K562 (cell line): Measurements from ENCODE around the gene POU3F1. TPM values are rescaled to one million over a fixed set of nuclear protein-coding genes. Genes with fewer than 3 reads are reported as not detected.

ENCODE experiments used
- ATAC-seq: fragments of 200-7000 bp; cut with Tn5 transposase; 3 replicates; pipeline ENCODE4 v1.9.1; 2020; ENCODE audit warnings: moderate library complexity
- BruUV-seq: library from RNA; stranded (reverse); fragments of 400-500 nt; replicated peaks from 2 replicates; lab custom pipeline; 2021; lab: Mats Ljungman, UMichigan
- CTCF ChIA-PET: fragments of 300-600 bp; formaldehyde crosslinking; extraction: SDS; loops from one replicate; lab custom pipeline; 2021; ENCODE audit warnings: low intra/inter-chr PET ratio; lab: Yijun Ruan, JAX
- POLR2A ChIA-PET: fragments of 300-600, 350-650 bp; sonication (Branson Sonifier 250); formaldehyde crosslinking; extraction: SDS; loops from one replicate; lab custom pipeline; 2021; ENCODE audit warnings: antibody characterized with exemption, inconsistent platforms; lab: Yijun Ruan, JAX
- DNase-seq, 4 experiments: peaks; one replicate each; pipeline versions ENCODE4 v3.0.0 to v3.0.0-alpha.2; 2011 to 2018; ENCODE audit warnings: low spot score in 3 of 4, mixed read lengths in 3 of 4; ENCODE audit errors: extremely low read depth in 1 of 4
- FAIRE-seq: peaks from 2 replicates; lab custom pipeline; 2011; peaks lifted over from hg19 to GRCh38; lab: Jason Lieb, UNC
- H2AFZ ChIP-seq: 2 replicates; pipeline ENCODE4 v1.6.0; 2011; ENCODE audit warnings: low read depth, low read length, control low read depth, inconsistent platforms
- H3K27ac ChIP-seq: fragments of 200-600 bp; 3 replicates; pipeline ENCODE4 v1.8.0; 2011; ENCODE audit warnings: low read depth, mild to moderate bottlenecking, control low read depth, inconsistent platforms, low read length, moderate library complexity, mixed read lengths; ENCODE audit errors: extremely low read depth
- H3K27me3 ChIP-seq, 2 experiments: fragments of 300-600 bp in 1 of 2; 2 replicates in 1 of 2; 3 replicates in 1 of 2; pipeline versions ENCODE4 v1.6.0 to v1.8.0; 2011; ENCODE audit warnings: inconsistent platforms in 2 of 2, low read length in 2 of 2, mild to moderate bottlenecking in 1 of 2, mixed read lengths in 1 of 2, moderate library complexity in 1 of 2; ENCODE audit not compliant: control insufficient read depth in 2 of 2, insufficient read depth in 2 of 2
- H3K36me3 ChIP-seq: fragments of 300-600 bp; 3 replicates; pipeline ENCODE4 v1.8.0; 2011; ENCODE audit warnings: mild to moderate bottlenecking, low read length, inconsistent platforms; ENCODE audit not compliant: control insufficient read depth, insufficient read depth
- H3K4me1 ChIP-seq, 2 experiments: fragments of 200-600 bp in 1 of 2; replicated peaks in 1 of 2; 2 replicates in 1 of 2; 3 replicates in 1 of 2; pipeline versions ENCODE4 v1.5.1 to v1.8.0; 2011; ENCODE audit warnings: inconsistent platforms in 2 of 2, low read length in 2 of 2, mild to moderate bottlenecking in 1 of 2, mixed read lengths in 1 of 2, moderate library complexity in 1 of 2; ENCODE audit not compliant: control insufficient read depth in 2 of 2, insufficient read depth in 2 of 2
- H3K4me2 ChIP-seq: 2 replicates; pipeline ENCODE4 v1.6.1; 2011; ENCODE audit warnings: low read length, control low read depth, inconsistent platforms, mixed read lengths; ENCODE audit not compliant: insufficient read depth
- H3K4me3 ChIP-seq: fragments of 200-600 bp; sonication (generic), shearing (Covaris generic); 2 replicates; pipeline ENCODE4 v1.5.1; 2016; ENCODE audit warnings: control low read depth, inconsistent platforms
- H3K79me2 ChIP-seq: fragments of 200-600 bp; 3 replicates; pipeline ENCODE4 v1.8.0; 2011; ENCODE audit warnings: low read length, inconsistent platforms; ENCODE audit not compliant: control insufficient read depth, insufficient read depth
- H3K9ac ChIP-seq, 2 experiments: 2 replicates each; pipeline versions ENCODE4 v1.6.0 to v1.6.1; 2011; ENCODE audit warnings: low read depth in 2 of 2, low read length in 2 of 2, control low read depth in 1 of 2, inconsistent platforms in 1 of 2, mild to moderate bottlenecking in 1 of 2, mixed read lengths in 1 of 2; ENCODE audit not compliant: insufficient read depth in 1 of 2
- H3K9me1 ChIP-seq: one replicate; pipeline ENCODE4 v1.6.0; 2011; ENCODE audit warnings: inconsistent platforms, mild to moderate bottlenecking, low read length, moderate library complexity; ENCODE audit not compliant: control insufficient read depth, insufficient read depth
- H3K9me3 ChIP-seq: replicated peaks from 2 replicates; pipeline ENCODE4 v1.5.1; 2011; ENCODE audit warnings: low read depth, low read length, inconsistent platforms; ENCODE audit not compliant: control insufficient read depth, insufficient read depth
- H4K20me1 ChIP-seq: replicated peaks from 2 replicates; pipeline ENCODE4 v1.6.1; 2011; ENCODE audit warnings: low read length, inconsistent platforms, mixed read lengths; ENCODE audit not compliant: control insufficient read depth, insufficient read depth
- CBFB ChIP-seq: sonication (generic); formaldehyde crosslinking; IDR thresholded peaks from 2 replicates; pipeline ENCODE4 v1.4.0; 2020; ENCODE audit warnings: mild to moderate bottlenecking, missing genetic modification reagents
- DPF2 ChIP-seq: fragments of 450-650 bp; IDR thresholded peaks from 2 replicates; pipeline ENCODE4 v1.6.1; 2016
- EP300 ChIP-seq: IDR thresholded peaks from 2 replicates; pipeline ENCODE4 v1.6.1; 2012; ENCODE audit warnings: low read length, improper control_type of control experiment
- ESRRB ChIP-seq: fragments of 250-450 bp; sonication (Bioruptor Pico); IDR thresholded peaks from 2 replicates; pipeline ENCODE4 v1.5.0; 2020; ENCODE audit warnings: mild to moderate bottlenecking, moderate library complexity, borderline replicate concordance
- GTF2A2 ChIP-seq: IDR thresholded peaks from 2 replicates; pipeline ENCODE4 v1.6.1; 2016; ENCODE audit warnings: mild to moderate bottlenecking, missing genetic modification characterization, missing compliant biosample characterization
- HNRNPLL ChIP-seq: fragments of 200-400 bp; formaldehyde crosslinking; IDR thresholded peaks from 2 replicates; pipeline ENCODE4 v1.6.1; 2017; ENCODE audit warnings: low read length, low read depth, mild to moderate bottlenecking; ENCODE audit not compliant: poor library complexity, severe bottlenecking
- NCOA2 ChIP-seq, 2 experiments: fragments of 450-650 bp; IDR thresholded peaks; 2 replicates each; pipeline ENCODE4 v1.6.1; 2018; ENCODE audit warnings: mild to moderate bottlenecking in 2 of 2, moderate library complexity in 1 of 2; ENCODE audit not compliant: partially characterized antibody in 2 of 2
- NFATC3 ChIP-seq: fragments of 450-650 bp; IDR thresholded peaks from 2 replicates; pipeline ENCODE4 v1.6.1; 2017; ENCODE audit warnings: mild to moderate bottlenecking
- NUFIP1 ChIP-seq: fragments of 450-650 bp; IDR thresholded peaks from 2 replicates; pipeline ENCODE4 v1.6.1; 2018; ENCODE audit not compliant: partially characterized antibody
- PML ChIP-seq: IDR thresholded peaks from 2 replicates; pipeline ENCODE4 v1.6.1; 2012; ENCODE audit warnings: low read length, inconsistent platforms
- RBM34 ChIP-seq: fragments of 200-400 bp; formaldehyde crosslinking; IDR thresholded peaks from 2 replicates; pipeline ENCODE4 v1.6.1; 2018; ENCODE audit warnings: low read length, borderline replicate concordance; ENCODE audit not compliant: insufficient read depth
- SMAD4 ChIP-seq: fragments of 250-450 bp; sonication (Bioruptor Pico); conservative IDR thresholded peaks from 2 replicates; pipeline ENCODE4 v1.8.0; 2021; ENCODE audit warnings: inconsistent platforms, mild to moderate bottlenecking, moderate library complexity
- ZNF3 ChIP-seq: fragments of 250-450 bp; sonication (Bioruptor Pico); IDR thresholded peaks from 2 replicates; pipeline ENCODE4 v1.5.0; 2021; ENCODE audit warnings: mild to moderate bottlenecking, moderate library complexity
- ZNF696 ChIP-seq: fragments of 250-450 bp; sonication (Bioruptor Pico); conservative IDR thresholded peaks from 2 replicates; pipeline ENCODE4 v1.4.0; 2020; ENCODE audit warnings: mild to moderate bottlenecking, moderate library complexity
- WGBS: fragments of 100-300 bp; shearing (Covaris generic); methylation state at CpG from one replicate; pipeline ENCODE4 v1.1.6; 2016; ENCODE audit warnings: low coverage, mixed read lengths; ENCODE audit not compliant: insufficient coverage; ENCODE audit errors: missing lambda C conversion rate; 5-methylcytosine and 5-hydroxymethylcytosine counted together
- in situ Hi-C: fragments of 300-500 bp; cut with MboI; formaldehyde crosslinking; loops from 4 replicates; pipeline ENCODE4 v1.15.0; 2018; ENCODE audit warnings: inconsistent platforms, mixed read lengths
- intact Hi-C: fragments of 100-400 bp; cut with micrococcal nuclease; formaldehyde crosslinking; loops from 2 replicates; pipeline ENCODE4 v1.14.2; 2022
- polyA plus RNA-seq, 8 experiments: library from polyadenylated mRNA; depleted of rRNA in 4 of 8; stranded (reverse) in 5 of 8; unstranded in 3 of 8; fragments of >200 nt; fragmentation: Nextera tagmentation in 2 of 8; fragmentation: Illumina TruSeq in 1 of 8; extraction: Ambion mirVana in 2 of 8; extraction: Trizol in 1 of 8; gene quantifications; 2 replicates each; pipeline versions ENCODE4 v1.2.1 to v1.2.3, GENCODE V29; 2011 to 2014; ENCODE audit warnings: inconsistent platforms in 1 of 8, missing spikeins in 1 of 8
- total RNA-seq, 7 experiments: library from RNA; depleted of rRNA in 6 of 7; stranded (reverse); fragments of >200 nt in 6 of 7; fragmentation: Illumina TruSeq in 2 of 7; extraction: Trizol in 2 of 7; gene quantifications; 2 replicates each; pipeline versions ENCODE4 v1.2.1 to v1.2.3, GENCODE V29; 2011 to 2021; ENCODE audit warnings: low replicate concordance in 1 of 7
- TF ChIP-seq, protein P1 (sequence below): fragments of 250-450 bp; sonication (Bioruptor Pico); IDR thresholded peaks from 2 replicates; pipeline ENCODE4 v1.9.0; 2021; ENCODE audit warnings: mild to moderate bottlenecking, inconsistent platforms
- TF ChIP-seq, protein P2 (sequence below): sonication (generic); formaldehyde crosslinking; IDR thresholded peaks from 2 replicates; pipeline ENCODE4 v1.8.0; 2022; ENCODE audit warnings: missing genetic modification reagents, mild to moderate bottlenecking, moderate library complexity, borderline replicate concordance
- TF ChIP-seq, protein P3 (sequence below): fragments of 250-450 bp; sonication (Bioruptor Pico); IDR thresholded peaks from 2 replicates; pipeline ENCODE4 v1.8.0; 2021; ENCODE audit warnings: moderate library complexity, mild to moderate bottlenecking, inconsistent platforms

The POU3F1 gene
- total and polyA plus RNA-seq, 9 of the 15 experiments (the other 6 are each of a cell fraction or from before 2014, with no cell fraction given): 0.09 TPM; not detected in 8

DNA sequence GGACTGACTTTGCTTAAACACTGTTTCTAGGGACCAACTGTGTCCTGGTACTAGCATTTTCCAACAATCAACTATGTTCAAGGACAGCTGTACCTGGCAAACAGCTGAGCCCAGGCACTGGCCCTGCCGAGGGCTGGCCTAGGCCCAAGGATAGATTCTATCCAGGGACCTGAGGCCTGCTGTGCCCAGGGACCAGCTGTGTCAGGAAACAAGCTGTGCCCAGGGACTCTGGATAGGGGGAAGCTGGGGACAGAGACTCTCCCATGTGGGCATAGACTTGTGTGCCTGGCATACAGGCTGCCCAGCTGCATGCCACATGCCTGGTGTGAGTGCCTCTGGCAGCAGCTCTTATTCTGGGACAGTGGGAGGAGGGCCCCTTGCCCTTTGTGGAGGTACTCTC is 38.1 kb upstream of the POU3F1 start (continued):
- TF ChIP-seq, protein P1, sequence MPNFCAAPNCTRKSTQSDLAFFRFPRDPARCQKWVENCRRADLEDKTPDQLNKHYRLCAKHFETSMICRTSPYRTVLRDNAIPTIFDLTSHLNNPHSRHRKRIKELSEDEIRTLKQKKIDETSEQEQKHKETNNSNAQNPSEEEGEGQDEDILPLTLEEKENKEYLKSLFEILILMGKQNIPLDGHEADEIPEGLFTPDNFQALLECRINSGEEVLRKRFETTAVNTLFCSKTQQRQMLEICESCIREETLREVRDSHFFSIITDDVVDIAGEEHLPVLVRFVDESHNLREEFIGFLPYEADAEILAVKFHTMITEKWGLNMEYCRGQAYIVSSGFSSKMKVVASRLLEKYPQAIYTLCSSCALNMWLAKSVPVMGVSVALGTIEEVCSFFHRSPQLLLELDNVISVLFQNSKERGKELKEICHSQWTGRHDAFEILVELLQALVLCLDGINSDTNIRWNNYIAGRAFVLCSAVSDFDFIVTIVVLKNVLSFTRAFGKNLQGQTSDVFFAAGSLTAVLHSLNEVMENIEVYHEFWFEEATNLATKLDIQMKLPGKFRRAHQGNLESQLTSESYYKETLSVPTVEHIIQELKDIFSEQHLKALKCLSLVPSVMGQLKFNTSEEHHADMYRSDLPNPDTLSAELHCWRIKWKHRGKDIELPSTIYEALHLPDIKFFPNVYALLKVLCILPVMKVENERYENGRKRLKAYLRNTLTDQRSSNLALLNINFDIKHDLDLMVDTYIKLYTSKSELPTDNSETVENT (CRISPR knock-in tag): no peak
- TF ChIP-seq RBM34 (no peak), NCOA2 (IDR thresholded peaks at IDR 0.05; ENCODE audit: partially characterized antibody in 2 of 2) (no peak), PML (no peak)
- TF ChIP-seq, protein P2, sequence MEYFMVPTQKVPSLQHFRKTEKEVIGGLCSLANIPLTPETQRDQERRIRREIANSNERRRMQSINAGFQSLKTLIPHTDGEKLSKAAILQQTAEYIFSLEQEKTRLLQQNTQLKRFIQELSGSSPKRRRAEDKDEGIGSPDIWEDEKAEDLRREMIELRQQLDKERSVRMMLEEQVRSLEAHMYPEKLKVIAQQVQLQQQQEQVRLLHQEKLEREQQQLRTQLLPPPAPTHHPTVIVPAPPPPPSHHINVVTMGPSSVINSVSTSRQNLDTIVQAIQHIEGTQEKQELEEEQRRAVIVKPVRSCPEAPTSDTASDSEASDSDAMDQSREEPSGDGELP (CRISPR knock-in tag): no peak

DNA sequence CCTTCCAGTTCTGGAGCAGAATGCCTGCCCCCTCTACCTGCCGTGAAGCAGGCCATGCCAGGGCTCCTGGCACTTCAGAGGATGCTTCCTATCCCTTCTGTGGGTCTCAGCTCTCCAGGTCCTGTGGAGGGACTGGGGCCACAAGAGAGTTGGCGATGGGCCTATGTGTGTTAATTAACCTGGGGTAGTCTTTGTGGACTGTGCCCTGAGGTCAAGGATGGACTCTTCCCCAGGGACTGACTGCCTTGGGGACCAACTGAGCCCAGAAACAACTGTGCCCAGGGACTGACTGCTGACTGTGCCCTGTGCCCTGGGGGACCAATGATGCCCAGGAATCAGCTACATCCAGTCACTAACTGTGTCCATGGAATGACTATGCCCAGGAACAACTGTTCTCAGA is 37.5 kb upstream of the POU3F1 start:
- Histone ChIP-seq H3K9ac (no peak overlapping the region), H3K27me3 (peaks cover 20 to 41% of the 10 kb centered on the region in 2 experiments; a peak in 4 of 5 replicates), H3K4me3 (no peak overlapping the region), H3K27ac (no peak overlapping the region), H2AFZ (no peak overlapping the region), H4K20me1 (peaks cover 11% of the 10 kb centered on the region; the same call in 1 of the 2 replicates), H3K9me1 (no peaks in the 10 kb centered on the region), H3K36me3 (no peaks in the 10 kb centered on the region), H3K79me2 (no peaks in the 10 kb centered on the region), H3K4me2 (no peak overlapping the region), H3K9me3 (no peaks in the 10 kb centered on the region), H3K4me1 (no peaks in the 10 kb centered on the region; a peak in 1 of 5 replicates)
- WGBS: 0% methylated on average over 2 of the region's 2 CpGs
- no peak for ATAC-seq
- no peak for FAIRE-seq
- no TSS peak for BruUV-seq
- intact Hi-C loops (no loop called here), in situ Hi-C loops (no loop called here)
- CTCF ChIA-PET: no interaction called here
- POLR2A ChIA-PET: interaction anchor here (0.8 kb wide), 1 partner anchor 80 kb away, joined by 4 read pairs; no protein-coding TSS in a partner anchor
- no peak for DNase-seq
- TF ChIP-seq SMAD4 (CRISPR knock-in tag) (no peak), HNRNPLL (no peak), EP300 (no peak), ESRRB (CRISPR knock-in tag) (no peak), NUFIP1 (no peak), CBFB (CRISPR knock-in tag) (no peak), GTF2A2 (tag) (no peak), ZNF3 (CRISPR knock-in tag) (no peak), DPF2 (no peak), ZNF696 (CRISPR knock-in tag) (no peak), NFATC3 (no peak)
- TF ChIP-seq, protein P3, sequence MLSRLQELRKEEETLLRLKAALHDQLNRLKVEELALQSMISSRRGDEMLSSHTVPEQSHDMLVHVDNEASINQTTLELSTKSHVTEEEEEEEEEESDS (CRISPR knock-in tag): no peak
